Measurements from ENCODE around the gene LDB1.

The LDB1 gene

DNA sequence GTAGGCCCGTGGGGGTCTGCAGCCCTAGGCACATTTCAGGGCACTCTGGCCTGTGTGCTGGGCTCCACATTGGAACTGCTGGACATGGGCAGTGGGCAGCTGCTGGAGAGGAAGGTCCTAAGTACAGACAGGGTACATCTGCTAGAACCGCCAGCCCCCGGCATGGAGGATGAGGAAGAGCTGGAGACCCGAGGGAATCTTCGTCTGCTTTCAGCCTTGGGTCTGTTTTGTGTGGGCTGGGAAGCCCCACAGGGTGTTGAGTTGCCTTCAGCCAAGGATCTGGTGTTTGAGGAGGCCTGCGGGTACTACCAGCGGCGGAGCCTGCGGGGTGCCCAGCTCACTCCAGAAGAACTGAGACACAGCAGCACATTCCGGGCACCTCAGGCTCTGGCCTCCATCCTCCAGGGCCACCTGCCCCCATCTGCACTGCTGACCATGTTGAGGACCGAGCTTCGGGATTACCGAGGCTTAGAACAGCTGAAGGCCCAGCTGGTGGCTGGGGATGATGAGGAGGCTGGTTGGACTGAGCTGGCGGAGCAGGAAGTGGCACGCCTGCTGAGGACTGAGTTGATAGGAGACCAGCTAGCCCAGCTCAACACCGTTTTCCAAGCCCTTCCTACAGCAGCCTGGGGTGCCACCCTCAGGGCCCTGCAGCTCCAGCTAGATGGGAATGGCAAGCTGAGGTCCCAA is 53.6 kb downstream of the LDB1 start:
- peak overlapping the region; percentile 33 for H3K18ac ChIP-seq (ENCODE audit: low read length)
- H3K9ac ChIP-seq (ENCODE audit: low read length), result peak overlapping the region; percentile 97
- peaks cover 15% of the 10 kb centered on the region for H3K79me2 ChIP-seq (ENCODE audit: control insufficient read depth, insufficient read depth, low read length, poor library complexity)
- peak overlapping the region; percentile 26 for H4K12ac ChIP-seq (ENCODE audit: low read depth, low read length)
- no peak overlapping the region for H3K4me3 ChIP-seq (ENCODE audit: low read depth, low read length)
- H4K8ac ChIP-seq (ENCODE audit: low read depth, low read length), result peak overlapping the region; percentile 98
- H3K36me3 ChIP-seq (ENCODE audit: control insufficient read depth in 1 of 2, insufficient read depth in 2 of 2, low read length in 2 of 2), result peaks cover 8 to 12% of the 10 kb centered on the region in 2 experiments
- peak overlapping the region; percentile 51 for H3K4ac ChIP-seq (ENCODE audit: low read depth, low read length)
- no peaks in the 10 kb centered on the region for H3K9me3 ChIP-seq (ENCODE audit: insufficient read depth, low read depth, low read length)
- H2BK5ac ChIP-seq (ENCODE audit: low read depth, low read length, poor library complexity), result no peak overlapping the region
- no peak overlapping the region for H2BK12ac ChIP-seq (ENCODE audit: low read length)
- H2AK5ac ChIP-seq (ENCODE audit: low read length), result no peak overlapping the region
- H3K79me1 ChIP-seq (ENCODE audit: low read length), result peaks cover 8% of the 10 kb centered on the region
- H2BK120ac ChIP-seq (ENCODE audit: insufficient read depth, low read length, poor library complexity), result no peak overlapping the region
- no CpG with 5 or more reads among the region's 16 CpGs for WGBS (ENCODE audit: extremely low coverage, insufficient coverage, insufficient read length)
- no peak for DNase-seq
- H3K27me3 ChIP-seq (ENCODE audit: insufficient read depth, low read length), result no peaks in the 10 kb centered on the region
- no peak overlapping the region for H3K27ac ChIP-seq (ENCODE audit: low read depth, low read length)
- peaks cover 11 to 12% of the 10 kb centered on the region in 2 experiments for H3K4me1 ChIP-seq (ENCODE audit: control insufficient read depth in 1 of 2, insufficient read depth in 2 of 2, low read length in 2 of 2)
- H2AFZ ChIP-seq (ENCODE audit: insufficient read depth, low read length, poor library complexity), result peak overlapping the region; percentile 19
- H3K14ac ChIP-seq (ENCODE audit: low read length), result no peak overlapping the region
- peak overlapping the region; percentile 90 for H3K4me2 ChIP-seq (ENCODE audit: low read length)
- H4K91ac ChIP-seq (ENCODE audit: low read depth, low read length), result peak overlapping the region; percentile 93
- no peak overlapping the region for H3K23ac ChIP-seq (ENCODE audit: low read length)

DNA sequence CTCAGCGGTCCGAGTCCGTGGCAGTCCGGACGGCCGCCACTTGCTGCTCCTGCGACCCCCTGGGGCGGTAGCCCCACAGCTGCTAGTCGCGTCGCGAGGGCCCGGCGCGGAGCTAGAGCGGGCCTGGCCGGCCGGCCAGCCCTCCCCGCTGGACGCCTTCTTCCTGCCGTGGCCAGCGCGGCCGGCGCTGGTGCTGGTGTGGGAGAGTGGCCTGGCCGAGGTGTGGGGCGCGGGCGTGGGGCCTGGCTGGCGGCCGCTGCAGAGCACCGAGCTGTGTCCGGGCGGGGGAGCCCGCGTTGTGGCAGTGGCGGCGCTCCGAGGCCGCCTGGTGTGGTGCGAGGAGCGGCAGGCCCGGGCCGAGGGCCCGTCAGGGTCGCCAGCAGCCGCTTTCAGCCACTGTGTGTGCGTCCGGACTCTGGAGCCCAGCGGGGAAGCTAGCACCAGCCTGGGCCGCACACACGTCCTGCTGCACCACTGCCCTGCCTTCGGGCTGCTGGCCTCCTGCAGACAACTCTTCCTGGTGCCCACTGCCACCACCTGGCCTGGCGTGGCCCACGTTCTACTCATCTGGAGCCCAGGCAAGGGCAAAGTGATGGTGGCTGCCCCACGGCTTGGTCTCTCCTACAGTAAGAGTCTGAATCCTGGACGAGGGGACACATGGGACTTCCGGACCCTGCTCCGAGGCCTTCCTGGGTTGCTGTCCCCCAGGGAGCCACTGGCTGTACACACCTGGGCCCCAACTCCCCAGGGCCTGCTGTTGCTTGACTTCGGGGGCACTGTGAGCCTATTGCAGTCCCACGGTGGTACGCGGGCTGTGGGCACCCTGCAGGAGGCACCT is 54.4 kb downstream of the LDB1 start:
- Histone ChIP-seq H3K4me1 (ENCODE audit: control insufficient read depth in 1 of 2, insufficient read depth in 2 of 2, low read length in 2 of 2) (peaks cover 11 to 12% of the 10 kb centered on the region in 2 experiments), H2AK5ac (ENCODE audit: low read length) (peak overlapping the region; percentile 24), H3K36me3 (ENCODE audit: control insufficient read depth in 1 of 2, insufficient read depth in 2 of 2, low read length in 2 of 2) (peaks cover 8 to 12% of the 10 kb centered on the region in 2 experiments), H3K79me1 (ENCODE audit: low read length) (peaks cover 8% of the 10 kb centered on the region), H2AFZ (ENCODE audit: insufficient read depth, low read length, poor library complexity) (peak overlapping the region; percentile 80), H4K12ac (ENCODE audit: low read depth, low read length) (peak overlapping the region; percentile 82), H2BK120ac (ENCODE audit: insufficient read depth, low read length, poor library complexity) (peak overlapping the region; percentile 87), H3K18ac (ENCODE audit: low read length) (peak overlapping the region; percentile 92), H3K4me2 (ENCODE audit: low read length) (peak overlapping the region; percentile 90), H3K27me3 (ENCODE audit: insufficient read depth, low read length) (no peaks in the 10 kb centered on the region), H3K23ac (ENCODE audit: low read length) (no peak overlapping the region), H3K27ac (ENCODE audit: low read depth, low read length) (peak overlapping the region; percentile 73), H2BK12ac (ENCODE audit: low read length) (no peak overlapping the region), H3K9ac (ENCODE audit: low read length) (peak overlapping the region; percentile 97), H4K91ac (ENCODE audit: low read depth, low read length) (peak overlapping the region; percentile 93), H3K14ac (ENCODE audit: low read length) (peak overlapping the region; percentile 89), H3K79me2 (ENCODE audit: control insufficient read depth, insufficient read depth, low read length, poor library complexity) (peaks cover 15% of the 10 kb centered on the region), H3K4ac (ENCODE audit: low read depth, low read length) (peak overlapping the region; percentile 66), H3K9me3 (ENCODE audit: insufficient read depth, low read depth, low read length) (no peaks in the 10 kb centered on the region), H4K8ac (ENCODE audit: low read depth, low read length) (peak overlapping the region; percentile 98), H2BK5ac (ENCODE audit: low read depth, low read length, poor library complexity) (peak overlapping the region; percentile 62), H3K4me3 (ENCODE audit: low read depth, low read length) (peak overlapping the region; percentile 96)
- no CpG with 5 or more reads among the region's 63 CpGs for WGBS (ENCODE audit: extremely low coverage, insufficient coverage, insufficient read length)
- DNase-seq, result peak in 1 of 2 donors; percentile 17

DNA sequence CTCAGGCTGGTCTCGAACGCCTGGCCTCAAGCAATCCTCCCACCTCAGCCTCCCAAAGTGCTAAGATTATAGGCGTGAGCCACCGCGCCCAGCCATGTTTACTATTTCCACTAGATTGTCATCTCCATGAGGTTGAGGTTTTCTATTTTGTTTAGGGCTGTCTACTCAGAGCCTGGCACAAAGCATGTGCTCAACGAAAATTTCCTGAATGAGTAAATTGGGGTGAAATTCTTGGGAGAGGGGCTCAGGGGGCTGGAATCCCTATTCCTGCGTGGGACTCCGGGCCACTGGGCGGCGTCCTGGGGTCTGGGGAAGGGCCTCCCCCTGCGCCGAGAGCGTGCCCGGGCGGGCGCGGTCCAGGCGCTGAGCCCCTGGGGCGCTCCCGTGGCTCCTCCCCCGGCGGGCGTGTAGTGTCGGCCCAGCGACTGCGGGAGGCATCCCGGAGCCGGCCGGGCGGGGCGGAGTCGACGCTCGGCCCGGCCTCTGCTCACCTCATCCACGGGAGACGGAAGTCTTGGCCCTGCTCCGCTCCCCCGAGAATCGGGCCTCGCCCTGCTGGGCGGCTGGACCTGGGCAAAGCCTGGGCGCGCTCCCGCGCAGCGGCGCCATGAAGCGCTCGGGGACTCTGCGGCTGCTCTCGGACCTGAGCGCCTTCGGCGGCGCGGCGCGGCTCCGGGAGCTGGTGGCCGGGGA is 55.2 kb downstream of the LDB1 start, which contains the start of gene HPS6:
TSS of gene HPS6 (plus strand) at position 482 of the 693 bp plus-strand sequence. CDS start at position 608, 126 bp downstream.
- no peaks in the 10 kb centered on the region for H3K9me3 ChIP-seq (ENCODE audit: insufficient read depth, low read depth, low read length)

DNA sequence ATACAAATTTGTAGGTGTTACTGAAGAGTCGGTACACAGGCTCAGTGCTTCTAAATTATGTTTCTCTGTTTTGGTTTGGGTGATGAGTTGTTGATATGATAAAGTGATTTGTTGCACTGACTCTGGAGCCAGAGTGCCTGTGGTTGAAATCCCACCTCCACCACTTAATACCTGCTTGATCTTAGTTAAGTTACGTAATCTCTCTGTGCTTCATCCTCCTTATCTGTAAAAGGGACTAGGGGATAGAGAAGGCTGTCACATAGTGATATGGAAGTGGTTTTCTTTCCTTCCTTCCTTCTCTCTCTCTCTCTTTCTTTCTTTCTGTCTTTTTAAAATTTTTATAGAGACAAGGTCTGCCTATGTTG is 55.7 kb downstream of the LDB1 start:
- Histone ChIP-seq H4K91ac (ENCODE audit: low read depth, low read length) (no peak overlapping the region), H2AK5ac (ENCODE audit: low read length) (no peak overlapping the region), H3K4me2 (ENCODE audit: low read length) (peak overlapping the region; percentile 90), H4K12ac (ENCODE audit: low read depth, low read length) (no peak overlapping the region), H3K79me2 (ENCODE audit: control insufficient read depth, insufficient read depth, low read length, poor library complexity) (peaks cover 15% of the 10 kb centered on the region), H3K9me3 (ENCODE audit: insufficient read depth, low read depth, low read length) (no peaks in the 10 kb centered on the region), H3K14ac (ENCODE audit: low read length) (no peak overlapping the region), H3K27me3 (ENCODE audit: insufficient read depth, low read length) (no peaks in the 10 kb centered on the region), H3K27ac (ENCODE audit: low read depth, low read length) (no peak overlapping the region), H3K9ac (ENCODE audit: low read length) (no peak overlapping the region), H3K4me1 (ENCODE audit: control insufficient read depth in 1 of 2, insufficient read depth in 2 of 2, low read length in 2 of 2) (peaks cover 11 to 12% of the 10 kb centered on the region in 2 experiments), H2BK12ac (ENCODE audit: low read length) (no peak overlapping the region), H3K23ac (ENCODE audit: low read length) (no peak overlapping the region), H3K18ac (ENCODE audit: low read length) (no peak overlapping the region), H3K4me3 (ENCODE audit: low read depth, low read length) (no peak overlapping the region), H3K36me3 (ENCODE audit: control insufficient read depth in 1 of 2, insufficient read depth in 2 of 2, low read length in 2 of 2) (peaks cover 8 to 12% of the 10 kb centered on the region in 2 experiments), H4K8ac (ENCODE audit: low read depth, low read length) (peak overlapping the region; percentile 62), H2AFZ (ENCODE audit: insufficient read depth, low read length, poor library complexity) (peak overlapping the region; percentile 39), H3K79me1 (ENCODE audit: low read length) (peaks cover 8% of the 10 kb centered on the region), H2BK120ac (ENCODE audit: insufficient read depth, low read length, poor library complexity) (no peak overlapping the region), H3K4ac (ENCODE audit: low read depth, low read length) (no peak overlapping the region), H2BK5ac (ENCODE audit: low read depth, low read length, poor library complexity) (no peak overlapping the region)
- WGBS (ENCODE audit: extremely low coverage, insufficient coverage, insufficient read length), result no CpG with 5 or more reads among the region's 2 CpGs
- no peak for DNase-seq

More for the DNA sequence above, 55.2 kb downstream of the LDB1 start, which contains the start of gene HPS6:
- peak within 1 kb of the TSS; percentile 80 for H2AFZ ChIP-seq (ENCODE audit: insufficient read depth, low read length, poor library complexity)
- peak within 1 kb of the TSS; percentile 89 for H3K14ac ChIP-seq (ENCODE audit: low read length)
- H4K12ac ChIP-seq (ENCODE audit: low read depth, low read length), result peak within 1 kb of the TSS; percentile 82
- H3K27me3 ChIP-seq (ENCODE audit: insufficient read depth, low read length), result no peaks in the 10 kb centered on the region
- peak within 1 kb of the TSS; percentile 98 for H4K8ac ChIP-seq (ENCODE audit: low read depth, low read length)
- H3K27ac ChIP-seq (ENCODE audit: low read depth, low read length), result peak within 1 kb of the TSS; percentile 73
- H3K23ac ChIP-seq (ENCODE audit: low read length), result no peak within 1 kb of the TSS
- H2BK12ac ChIP-seq (ENCODE audit: low read length), result no peak within 1 kb of the TSS
- peak within 1 kb of the TSS; percentile 87 for H2BK120ac ChIP-seq (ENCODE audit: insufficient read depth, low read length, poor library complexity)
- H3K79me2 ChIP-seq (ENCODE audit: control insufficient read depth, insufficient read depth, low read length, poor library complexity), result peaks cover 15% of the 10 kb centered on the region
- H3K18ac ChIP-seq (ENCODE audit: low read length), result peak within 1 kb of the TSS; percentile 92
- peak within 1 kb of the TSS; percentile 93 for H4K91ac ChIP-seq (ENCODE audit: low read depth, low read length)
- peak within 1 kb of the TSS; percentile 96 for H3K4me3 ChIP-seq (ENCODE audit: low read depth, low read length)
- no CpG with 5 or more reads among the region's 61 CpGs for whole genome bisulfite sequencing (ENCODE audit: extremely low coverage, insufficient coverage, insufficient read length)
- H3K4ac ChIP-seq (ENCODE audit: low read depth, low read length), result peak within 1 kb of the TSS; percentile 66
- peak within 1 kb of the TSS; percentile 97 for H3K9ac ChIP-seq (ENCODE audit: low read length)
- H3K36me3 ChIP-seq (ENCODE audit: control insufficient read depth in 1 of 2, insufficient read depth in 2 of 2, low read length in 2 of 2), result peaks cover 8 to 12% of the 10 kb centered on the region in 2 experiments
- peaks cover 8% of the 10 kb centered on the region for H3K79me1 ChIP-seq (ENCODE audit: low read length)
- DNase-seq, result peak; percentile 90 to 95
- peaks cover 11 to 12% of the 10 kb centered on the region in 2 experiments for H3K4me1 ChIP-seq (ENCODE audit: control insufficient read depth in 1 of 2, insufficient read depth in 2 of 2, low read length in 2 of 2)
- H2AK5ac ChIP-seq (ENCODE audit: low read length), result peak within 1 kb of the TSS; percentile 24
- H3K4me2 ChIP-seq (ENCODE audit: low read length), result peak within 1 kb of the TSS; percentile 90
- peak within 1 kb of the TSS; percentile 62 for H2BK5ac ChIP-seq (ENCODE audit: low read depth, low read length, poor library complexity)
